Thyroid gland (tissue), 4 donors: Measurements from ENCODE around the gene ZNF326.

ENCODE experiments used
- POLR2A ChIP-seq, 2 donors: fragments of 450-650 bp; IDR thresholded peaks; one replicate each; pipeline ENCODE4 v1.6.1; 2017; ENCODE audit warnings: antibody characterized with exemption in 2 of 2, mild to moderate bottlenecking in 2 of 2, moderate library complexity in 1 of 2
- TF ChIP-seq, protein P1 (sequence below), 6 experiments: fragments of 200-600 bp in 3 of 6; fragments of 450-650 bp in 3 of 6; sonication (generic) in 3 of 6; IDR thresholded peaks; one replicate each; pipeline ENCODE4 v1.5.1; 2016 to 2019; ENCODE audit warnings: antibody characterized with exemption in 6 of 6, mild to moderate bottlenecking in 2 of 6, inconsistent platforms in 1 of 6, moderate library complexity in 1 of 6

DNA sequence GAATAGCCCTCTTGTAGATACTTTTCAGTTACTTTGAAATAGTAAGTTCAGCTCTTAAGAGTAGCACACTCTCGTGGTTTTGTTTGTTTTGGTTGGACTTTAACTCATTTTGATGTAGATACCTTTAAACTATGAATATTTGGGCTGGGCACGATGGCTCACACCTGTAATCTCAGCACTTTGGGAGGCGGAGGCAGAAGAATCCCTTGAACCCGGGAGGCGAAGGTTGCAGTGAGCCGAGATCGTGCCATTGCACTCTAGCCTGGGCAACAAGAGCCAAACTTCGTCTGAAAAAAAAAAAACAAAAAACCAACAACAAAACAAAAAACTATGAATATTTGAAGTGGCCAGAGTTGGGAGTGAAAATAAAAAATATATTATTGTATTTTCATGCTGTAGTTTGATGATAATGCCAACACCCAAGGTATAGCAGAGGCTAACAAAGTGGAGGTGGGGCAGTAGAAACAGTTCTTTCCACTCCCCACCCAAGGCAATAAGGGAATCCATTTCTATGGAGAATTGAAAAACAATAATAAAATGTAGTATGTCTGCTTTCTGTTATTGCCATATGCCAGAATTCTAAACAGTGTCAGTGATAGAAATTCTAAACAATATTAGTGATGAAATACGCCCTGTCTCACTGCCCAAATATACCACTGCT is 1.7 kb downstream of the ZNF326 start:
- TF ChIP-seq, protein P1, sequence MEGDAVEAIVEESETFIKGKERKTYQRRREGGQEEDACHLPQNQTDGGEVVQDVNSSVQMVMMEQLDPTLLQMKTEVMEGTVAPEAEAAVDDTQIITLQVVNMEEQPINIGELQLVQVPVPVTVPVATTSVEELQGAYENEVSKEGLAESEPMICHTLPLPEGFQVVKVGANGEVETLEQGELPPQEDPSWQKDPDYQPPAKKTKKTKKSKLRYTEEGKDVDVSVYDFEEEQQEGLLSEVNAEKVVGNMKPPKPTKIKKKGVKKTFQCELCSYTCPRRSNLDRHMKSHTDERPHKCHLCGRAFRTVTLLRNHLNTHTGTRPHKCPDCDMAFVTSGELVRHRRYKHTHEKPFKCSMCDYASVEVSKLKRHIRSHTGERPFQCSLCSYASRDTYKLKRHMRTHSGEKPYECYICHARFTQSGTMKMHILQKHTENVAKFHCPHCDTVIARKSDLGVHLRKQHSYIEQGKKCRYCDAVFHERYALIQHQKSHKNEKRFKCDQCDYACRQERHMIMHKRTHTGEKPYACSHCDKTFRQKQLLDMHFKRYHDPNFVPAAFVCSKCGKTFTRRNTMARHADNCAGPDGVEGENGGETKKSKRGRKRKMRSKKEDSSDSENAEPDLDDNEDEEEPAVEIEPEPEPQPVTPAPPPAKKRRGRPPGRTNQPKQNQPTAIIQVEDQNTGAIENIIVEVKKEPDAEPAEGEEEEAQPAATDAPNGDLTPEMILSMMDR (IDR thresholded peaks at IDR 0.05), result no peak
- TF ChIP-seq POLR2A (IDR thresholded peaks at IDR 0.05), result no peak
